PC-3 (cell line): ENCODE data around the gene UBXN11.

Experiments used
- EZH2phosphoT487 ChIP-seq: fragments of 300-600 bp; sonication (generic); IDR thresholded peaks from 2 replicates; pipeline ENCODE4 v1.6.1; 2018; ENCODE audit warnings: mild to moderate bottlenecking, antibody characterized with exemption, low read length, borderline replicate concordance
- TF ChIP-seq, protein P1 (sequence below): fragments of 300-600 bp; sonication (generic); conservative IDR thresholded peaks from 2 replicates; pipeline ENCODE4 v1.5.1; 2017; ENCODE audit warnings: antibody characterized with exemption, low read depth, mild to moderate bottlenecking, low read length

GRCh38 chr1:26281091-26281958 lies 25.1 kb downstream of the UBXN11 start:
- TF ChIP-seq, protein P1, sequence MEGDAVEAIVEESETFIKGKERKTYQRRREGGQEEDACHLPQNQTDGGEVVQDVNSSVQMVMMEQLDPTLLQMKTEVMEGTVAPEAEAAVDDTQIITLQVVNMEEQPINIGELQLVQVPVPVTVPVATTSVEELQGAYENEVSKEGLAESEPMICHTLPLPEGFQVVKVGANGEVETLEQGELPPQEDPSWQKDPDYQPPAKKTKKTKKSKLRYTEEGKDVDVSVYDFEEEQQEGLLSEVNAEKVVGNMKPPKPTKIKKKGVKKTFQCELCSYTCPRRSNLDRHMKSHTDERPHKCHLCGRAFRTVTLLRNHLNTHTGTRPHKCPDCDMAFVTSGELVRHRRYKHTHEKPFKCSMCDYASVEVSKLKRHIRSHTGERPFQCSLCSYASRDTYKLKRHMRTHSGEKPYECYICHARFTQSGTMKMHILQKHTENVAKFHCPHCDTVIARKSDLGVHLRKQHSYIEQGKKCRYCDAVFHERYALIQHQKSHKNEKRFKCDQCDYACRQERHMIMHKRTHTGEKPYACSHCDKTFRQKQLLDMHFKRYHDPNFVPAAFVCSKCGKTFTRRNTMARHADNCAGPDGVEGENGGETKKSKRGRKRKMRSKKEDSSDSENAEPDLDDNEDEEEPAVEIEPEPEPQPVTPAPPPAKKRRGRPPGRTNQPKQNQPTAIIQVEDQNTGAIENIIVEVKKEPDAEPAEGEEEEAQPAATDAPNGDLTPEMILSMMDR = no peak
- no peak for TF ChIP-seq EZH2phosphoT487
